Measurements from ENCODE around the gene GANAB. TPM values are rescaled to one million over a fixed set of nuclear protein-coding genes. Genes with fewer than 3 reads are reported as not detected.

Gene GANAB
- total and polyA plus RNA-seq, 2 experiments from 2014 or later: 212 to 251 TPM

GRCh38 chr11:62603072-62603408, 43.4 kb downstream of the GANAB start:
- Histone ChIP-seq H3K9me3 (ENCODE audit: low read depth) (no peaks in the 10 kb centered on the region), H3K79me2 (peaks cover 31% of the 10 kb centered on the region), H3K27ac (no peak overlapping the region), H3K36me3 (replicated peaks; ENCODE audit: insufficient read depth, low read depth) (no peaks in the 10 kb centered on the region), H3K4me3 (no peak overlapping the region), H3K27me3 (no peaks in the 10 kb centered on the region), H4K20me1 (ENCODE audit: insufficient read depth, poor library complexity, severe bottlenecking) (peaks cover 16% of the 10 kb centered on the region), H3K4me2 (peak overlapping the region; percentile 85), H3K9me2 (replicated peaks; ENCODE audit: insufficient read depth) (no peaks in the 10 kb centered on the region), H2AFZ (no peak overlapping the region), H3K4me1 (ENCODE audit: insufficient read depth) (peaks cover 20% of the 10 kb centered on the region)
- 70% methylated on average over 10 of the region's 13 CpGs for WGBS (ENCODE audit: low lambda C conversion rate, missing lambda C conversion rate)
- DNase-seq (ENCODE audit: low spot score): no peak
- TF ChIP-seq EZH2 (IDR thresholded peaks at IDR 0.05; ENCODE audit: borderline replicate concordance) (no peak), CTCF (IDR thresholded peaks at IDR 0.05; ENCODE audit: poor library complexity) (no peak), EZH2phosphoT487 (IDR thresholded peaks at IDR 0.05; ENCODE audit: low read depth, severe bottlenecking, unreplicated experiment) (no peak)

GRCh38 chr11:62602141-62603071, 44.0 kb downstream of the GANAB start:
- no peaks in the 10 kb centered on the region for H3K9me2 ChIP-seq (replicated peaks; ENCODE audit: insufficient read depth)

GRCh38 chr11:62601372-62602140, 44.9 kb downstream of the GANAB start, which contains the start of gene MTA2:
MTA2 (minus strand) TSS chr11:62601865; CDS start chr11:62601450, 415 bp downstream.
- no peak for TF ChIP-seq EZH2 (IDR thresholded peaks at IDR 0.05; ENCODE audit: borderline replicate concordance)
- no peak for TF ChIP-seq EZH2phosphoT487 (IDR thresholded peaks at IDR 0.05; ENCODE audit: low read depth, severe bottlenecking, unreplicated experiment)
- no peak for TF ChIP-seq CTCF (IDR thresholded peaks at IDR 0.05; ENCODE audit: poor library complexity)
- Histone ChIP-seq H3K9me3 (ENCODE audit: low read depth) (no peaks in the 10 kb centered on the region), H3K36me3 (replicated peaks; ENCODE audit: insufficient read depth, low read depth) (no peaks in the 10 kb centered on the region), H2AFZ (peak within 1 kb of the TSS; percentile 64), H4K20me1 (ENCODE audit: insufficient read depth, poor library complexity, severe bottlenecking) (peaks cover 16% of the 10 kb centered on the region), H3K27ac (peak within 1 kb of the TSS; percentile 92), H3K4me3 (peak within 1 kb of the TSS; percentile 39), H3K4me1 (ENCODE audit: insufficient read depth) (peaks cover 20% of the 10 kb centered on the region), H3K9me2 (replicated peaks; ENCODE audit: insufficient read depth) (no peaks in the 10 kb centered on the region), H3K79me2 (peaks cover 39% of the 10 kb centered on the region), H3K27me3 (no peaks in the 10 kb centered on the region), H3K4me2 (peak within 1 kb of the TSS; percentile 85)
- WGBS (ENCODE audit: low lambda C conversion rate, missing lambda C conversion rate): 1% methylated on average over 79 of the region's 83 CpGs
- peak; percentile 98 for DNase-seq (ENCODE audit: low spot score)

More at GRCh38 chr11:62602141-62603071, 44.0 kb downstream of the GANAB start:
- TF ChIP-seq EZH2phosphoT487 (IDR thresholded peaks at IDR 0.05; ENCODE audit: low read depth, severe bottlenecking, unreplicated experiment) (no peak), CTCF (IDR thresholded peaks at IDR 0.05; ENCODE audit: poor library complexity) (peak; percentile 9)
- peak overlapping the region; percentile 64 for H2AFZ ChIP-seq
- peak overlapping the region; percentile 85 for H3K4me2 ChIP-seq
- peak overlapping the region; percentile 81 for H3K27ac ChIP-seq
- no peaks in the 10 kb centered on the region for H3K9me3 ChIP-seq (ENCODE audit: low read depth)
- H3K4me3 ChIP-seq: peak overlapping the region; percentile 18
- peaks cover 16% of the 10 kb centered on the region for H4K20me1 ChIP-seq (ENCODE audit: insufficient read depth, poor library complexity, severe bottlenecking)
- H3K79me2 ChIP-seq: peaks cover 37% of the 10 kb centered on the region
- no peaks in the 10 kb centered on the region for H3K36me3 ChIP-seq (replicated peaks; ENCODE audit: insufficient read depth, low read depth)
- H3K4me1 ChIP-seq (ENCODE audit: insufficient read depth): peaks cover 20% of the 10 kb centered on the region
- DNase-seq (ENCODE audit: low spot score): peak; percentile 68
- H3K27me3 ChIP-seq: no peaks in the 10 kb centered on the region
- 9% methylated on average over 63 of the region's 96 CpGs for WGBS (ENCODE audit: low lambda C conversion rate, missing lambda C conversion rate)

Data from hepatocyte (in vitro differentiated cells).